ENCODE data around the gene ZCCHC8.
"Not testable (repeated sequence)": the region's sequence is repeated elsewhere in the genome, so short reads cannot be mapped to it uniquely, and the experiment has no call there.

Gene ZCCHC8

GRCh38 chr12:122473543-122474323 lies 27.0 kb downstream of the ZCCHC8 start:
- no peak for TF ChIP-seq CTCF (IDR thresholded peaks at IDR 0.05; ENCODE audit: low read depth, low read length)
- no peak for DNase-seq
- Histone ChIP-seq H3K4me3 (ENCODE audit: low read depth, low read length) (no peak overlapping the region), H3K9me3 (ENCODE audit: severe bottlenecking) (no peaks in the 10 kb centered on the region), H3K27me3 (ENCODE audit: insufficient read depth, low read depth, severe bottlenecking) (no peaks in the 10 kb centered on the region), H3K27ac (no peak overlapping the region), H3K36me3 (peaks cover 56% of the 10 kb centered on the region)

- no peak overlapping the region for H3K4me3 ChIP-seq (ENCODE audit: low read depth, low read length)
- no peak overlapping the region for H3K27ac ChIP-seq
- TF ChIP-seq CTCF (IDR thresholded peaks at IDR 0.05; ENCODE audit: low read depth, low read length) = peak; percentile 28; the same call in 1 of the 2 replicates
- H3K27me3 ChIP-seq (ENCODE audit: insufficient read depth, low read depth, severe bottlenecking) = no peaks in the 10 kb centered on the region
- peaks cover 42% of the 10 kb centered on the region for H3K36me3 ChIP-seq
- no peaks in the 10 kb centered on the region for H3K9me3 ChIP-seq (ENCODE audit: severe bottlenecking)
- no peak for DNase-seq
Observed at GRCh38 chr12:122471324-122472226, 29.2 kb downstream of the ZCCHC8 start.

DNA sequence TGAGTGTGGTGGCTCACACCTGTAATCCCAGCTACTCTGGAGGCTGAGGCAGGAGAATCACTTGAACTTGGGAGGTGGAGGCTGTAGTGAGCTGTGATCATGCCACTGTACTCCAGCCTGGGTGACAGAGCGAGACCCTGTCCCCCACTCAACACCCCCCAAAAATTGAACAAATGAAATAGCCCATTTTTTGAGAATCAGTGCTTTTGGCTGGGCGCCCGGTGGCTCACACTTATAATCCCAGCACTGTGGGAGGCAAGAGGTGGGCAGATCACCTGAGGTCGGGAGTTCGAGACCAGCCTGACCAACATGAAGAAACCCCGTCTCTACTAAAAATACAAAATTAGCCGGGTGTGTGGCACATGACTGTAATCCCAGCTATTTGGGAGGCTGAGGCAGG lies 30.2 kb downstream of the ZCCHC8 start:
- H3K36me3 ChIP-seq = peaks cover 34% of the 10 kb centered on the region
- H3K4me3 ChIP-seq (ENCODE audit: low read depth, low read length); DNase-seq; H3K27me3 ChIP-seq (ENCODE audit: insufficient read depth, low read depth, severe bottlenecking); H3K9me3 ChIP-seq (ENCODE audit: severe bottlenecking); H3K27ac ChIP-seq: not testable (repeated sequence)

DNA sequence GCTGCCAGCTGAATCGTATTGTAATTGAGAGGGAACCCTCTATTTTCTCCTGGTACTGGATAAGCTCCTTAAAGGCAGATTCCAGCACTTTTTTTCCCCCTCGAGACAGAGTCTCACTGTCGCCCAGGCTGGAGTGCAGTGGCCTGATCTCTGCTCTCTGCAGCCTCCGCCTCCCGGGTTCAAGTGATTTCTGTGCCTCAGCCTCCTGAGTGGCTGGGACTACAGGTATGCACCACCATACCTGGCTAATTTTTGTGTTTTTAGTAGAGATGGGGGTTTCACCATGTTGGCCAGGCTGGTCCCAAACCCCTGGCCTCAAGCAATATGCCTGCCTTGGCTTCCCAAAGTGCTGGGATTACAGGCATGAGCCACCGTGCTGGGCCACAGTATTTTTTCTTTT lies 30.9 kb downstream of the ZCCHC8 start:
- not testable (repeated sequence) for H3K27ac ChIP-seq; H3K27me3 ChIP-seq (ENCODE audit: insufficient read depth, low read depth, severe bottlenecking); H3K9me3 ChIP-seq (ENCODE audit: severe bottlenecking); H3K4me3 ChIP-seq (ENCODE audit: low read depth, low read length); DNase-seq
- H3K36me3 ChIP-seq = peaks cover 27% of the 10 kb centered on the region

- TF ChIP-seq CTCF (IDR thresholded peaks at IDR 0.05; ENCODE audit: low read depth, low read length) = no peak
Observed at GRCh38 chr12:122467983-122468382, 32.7 kb downstream of the ZCCHC8 start.

DNA sequence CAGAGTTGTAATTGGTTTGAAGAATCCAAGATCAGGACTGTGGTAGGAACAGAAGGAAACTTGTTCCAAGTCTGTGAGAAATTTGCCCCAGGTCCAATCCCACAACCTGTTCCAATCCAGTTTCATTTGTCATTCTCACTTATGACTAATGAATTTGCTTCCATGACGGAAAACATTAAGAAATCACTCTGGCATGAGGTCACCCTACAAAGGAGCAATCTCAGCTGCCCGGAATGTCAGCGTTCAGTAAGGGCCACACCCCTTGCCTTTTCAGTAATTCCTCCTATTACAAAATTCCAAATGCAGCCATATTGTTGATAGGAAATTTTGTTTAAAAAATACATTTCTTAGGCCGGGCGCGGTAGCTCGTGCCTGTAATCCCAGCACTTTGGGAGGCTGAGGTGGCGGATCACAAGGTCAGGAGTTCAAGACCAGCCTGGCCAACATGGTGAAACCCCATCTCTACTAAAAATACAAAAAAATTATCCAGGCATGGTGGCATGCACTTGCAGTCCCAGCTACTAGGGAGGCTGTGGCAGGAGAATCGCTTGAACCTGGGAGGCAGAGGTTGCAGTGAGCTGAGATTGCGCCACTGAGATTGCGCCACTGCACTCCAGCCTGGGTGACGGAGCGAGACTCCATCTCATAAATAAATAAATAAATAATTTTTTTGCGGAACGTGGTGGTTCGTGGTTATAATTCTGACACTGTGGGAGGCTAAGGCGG lies 36.3 kb downstream of the ZCCHC8 start:
- H3K36me3 ChIP-seq, H3K27ac ChIP-seq: not testable (repeated sequence)

More at GRCh38 chr12:122467983-122468382, 32.7 kb downstream of the ZCCHC8 start:
- H3K27me3 ChIP-seq (ENCODE audit: insufficient read depth, low read depth, severe bottlenecking) = no peaks in the 10 kb centered on the region
- H3K36me3 ChIP-seq = peaks cover 17% of the 10 kb centered on the region
- no peak for DNase-seq
- H3K4me3 ChIP-seq (ENCODE audit: low read depth, low read length) = no peak overlapping the region
- no peaks in the 10 kb centered on the region for H3K9me3 ChIP-seq (ENCODE audit: severe bottlenecking)
- H3K27ac ChIP-seq = no peak overlapping the region

DNA sequence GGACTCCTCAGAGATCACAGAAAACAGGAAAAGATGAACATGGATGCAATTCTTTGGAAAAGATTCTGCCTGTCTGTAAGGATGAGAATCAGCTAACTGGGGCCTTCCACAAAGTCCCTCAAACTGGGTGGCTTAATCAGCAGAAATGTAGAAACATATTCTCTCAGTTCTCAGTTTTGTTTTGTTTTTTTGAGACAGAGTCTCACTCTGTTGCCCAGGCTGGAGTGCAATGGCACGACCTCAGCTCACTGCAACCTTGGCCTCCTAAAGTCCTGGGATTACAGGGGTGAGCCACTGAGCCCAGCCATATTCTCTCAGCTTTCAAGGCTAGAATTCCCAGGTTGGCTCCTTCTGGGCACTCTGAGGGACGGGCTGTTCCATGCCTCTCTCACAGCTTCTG lies 40.1 kb downstream of the ZCCHC8 start:
- DNase-seq = no peak
- H3K36me3 ChIP-seq = no peaks in the 10 kb centered on the region
- no peaks in the 10 kb centered on the region for H3K9me3 ChIP-seq (ENCODE audit: severe bottlenecking)
- H3K27ac ChIP-seq = no peak overlapping the region
- no peak for TF ChIP-seq CTCF (IDR thresholded peaks at IDR 0.05; ENCODE audit: low read depth, low read length)
- H3K27me3 ChIP-seq (ENCODE audit: insufficient read depth, low read depth, severe bottlenecking) = no peaks in the 10 kb centered on the region
- H3K4me3 ChIP-seq (ENCODE audit: low read depth, low read length) = no peak overlapping the region

More for the DNA sequence above, 36.3 kb downstream of the ZCCHC8 start:
- not testable (repeated sequence) for H3K27me3 ChIP-seq (ENCODE audit: insufficient read depth, low read depth, severe bottlenecking); H3K9me3 ChIP-seq (ENCODE audit: severe bottlenecking); H3K4me3 ChIP-seq (ENCODE audit: low read depth, low read length); DNase-seq

Data from WERI-Rb-1 (cell line).